WTC11 (cell line): Measurements from ENCODE around the gene MIP. TPM values are rescaled to one million over a fixed set of nuclear protein-coding genes. Genes with fewer than 3 reads are reported as not detected.
A peak's percentile ranks its signal among the peaks of the same experiment; 100 is the strongest.

Experiments used
- ATAC-seq: fragments of 200-7000 bp; cut with Tn5 transposase; 2 replicates; pipeline ENCODE4 v1.10.0; 2021; ENCODE audit warnings: mild to moderate bottlenecking, moderate library complexity
- CTCF ChIA-PET: fragments of 300-600 bp; sonication (Branson Sonifier 250); formaldehyde crosslinking; loops from one replicate; lab custom pipeline; 2021; ENCODE audit warnings: antibody characterized with exemption; lab: Charles Lee
- POLR2A ChIA-PET: fragments of 350-600 bp; sonication (Branson Sonifier 250); formaldehyde crosslinking; loops from one replicate; lab custom pipeline; 2021; ENCODE audit warnings: antibody characterized with exemption; lab: Charles Lee
- DNase-seq: peaks from one replicate; pipeline ENCODE4 v3.0.0; 2021; ENCODE audit warnings: low spot score
- H3K27ac Mint-ChIP-seq: 2 replicates; pipeline ENCODE4 v1.8.0; 2021; ENCODE audit warnings: mixed read lengths
- H3K27me3 Mint-ChIP-seq: 2 replicates; pipeline ENCODE4 v1.8.0; 2021; ENCODE audit warnings: low read depth, mild to moderate bottlenecking, moderate library complexity, mixed read lengths
- H3K36me3 Mint-ChIP-seq: 2 replicates; pipeline ENCODE4 v1.8.0; 2021; ENCODE audit warnings: mixed read lengths
- H3K4me1 Mint-ChIP-seq: 2 replicates; pipeline ENCODE4 v1.8.0; 2022; ENCODE audit warnings: mixed read lengths
- H3K4me3 Mint-ChIP-seq: 2 replicates; pipeline ENCODE4 v1.8.0; 2021; ENCODE audit warnings: mild to moderate bottlenecking, moderate library complexity, mixed read lengths
- H3K9me3 Mint-ChIP-seq: 2 replicates; pipeline ENCODE4 v1.8.0; 2021; ENCODE audit warnings: mixed read lengths
- AFF4 ChIP-seq: sonication (generic); formaldehyde crosslinking; IDR thresholded peaks from 2 replicates; pipeline ENCODE4 v1.8.1; 2023; ENCODE audit warnings: mild to moderate bottlenecking, missing genetic modification reagents, borderline replicate concordance
- ARID4B ChIP-seq: sonication (generic); formaldehyde crosslinking; IDR thresholded peaks from 2 replicates; pipeline ENCODE4 v1.8.0; 2023; ENCODE audit warnings: missing genetic modification reagents, mild to moderate bottlenecking, borderline replicate concordance
- FOXK1 ChIP-seq: sonication (generic); formaldehyde crosslinking; IDR thresholded peaks from 2 replicates; pipeline ENCODE4 v1.8.0; 2022; ENCODE audit warnings: mild to moderate bottlenecking, moderate library complexity, missing genetic modification reagents
- FOXP1 ChIP-seq: sonication (generic); formaldehyde crosslinking; IDR thresholded peaks from 2 replicates; pipeline ENCODE4 v1.8.0; 2022; ENCODE audit warnings: missing genetic modification reagents, mild to moderate bottlenecking, moderate library complexity, borderline replicate concordance
- FOXP4 ChIP-seq: sonication (generic); formaldehyde crosslinking; IDR thresholded peaks from 2 replicates; pipeline ENCODE4 v1.8.0; 2022; ENCODE audit warnings: mild to moderate bottlenecking, missing genetic modification reagents
- PRDM15 ChIP-seq: sonication (generic); formaldehyde crosslinking; IDR thresholded peaks from 2 replicates; pipeline ENCODE4 v1.8.0; 2022; ENCODE audit warnings: missing genetic modification reagents
- RORB ChIP-seq: fragments of 250-450 bp; sonication (Bioruptor Pico); IDR thresholded peaks from 2 replicates; pipeline ENCODE4 v1.9.0; 2021; ENCODE audit warnings: mild to moderate bottlenecking
- TCF7 ChIP-seq: sonication (generic); formaldehyde crosslinking; IDR thresholded peaks from 2 replicates; pipeline ENCODE4 v1.8.0; 2022; ENCODE audit warnings: mild to moderate bottlenecking, low read depth, missing genetic modification reagents, moderate library complexity
- USF1 ChIP-seq: sonication (generic); formaldehyde crosslinking; IDR thresholded peaks from 2 replicates; pipeline ENCODE4 v1.8.0; 2022; ENCODE audit warnings: mild to moderate bottlenecking, missing genetic modification reagents
- ZBTB43 ChIP-seq: sonication (generic); formaldehyde crosslinking; IDR thresholded peaks from 2 replicates; pipeline ENCODE4 v1.8.1; 2023; ENCODE audit warnings: mild to moderate bottlenecking, missing genetic modification reagents
- ZMAT4 ChIP-seq: fragments of 250-450 bp; sonication (Bioruptor Pico); IDR thresholded peaks from 2 replicates; pipeline ENCODE4 v1.9.0; 2021; ENCODE audit warnings: mild to moderate bottlenecking
- ZNF317 ChIP-seq: sonication (generic); formaldehyde crosslinking; IDR thresholded peaks from 2 replicates; pipeline ENCODE4 v1.8.1; 2023; ENCODE audit warnings: low read depth, mild to moderate bottlenecking, moderate library complexity, missing genetic modification reagents, borderline replicate concordance
- ZNF396 ChIP-seq: fragments of 250-450 bp; sonication (Bioruptor Pico); IDR thresholded peaks from 2 replicates; pipeline ENCODE4 v1.8.0; 2021; ENCODE audit warnings: mild to moderate bottlenecking, moderate library complexity, borderline replicate concordance
- ZNF512 ChIP-seq: sonication (generic); formaldehyde crosslinking; IDR thresholded peaks from 2 replicates; pipeline ENCODE4 v1.8.1; 2022; ENCODE audit warnings: missing genetic modification reagents, borderline replicate concordance
- ZNF671 ChIP-seq: fragments of 250-450 bp; sonication (Bioruptor Pico); IDR thresholded peaks from 2 replicates; pipeline ENCODE4 v1.8.0; 2021; ENCODE audit warnings: mild to moderate bottlenecking
- total RNA-seq: library from RNA; stranded (reverse); gene quantifications from 3 replicates; pipeline ENCODE4 v1.2.3, GENCODE V29; 2021

The MIP gene
- total RNA-seq, 1 experiment from 2014 or later = not detected

- TF ChIP-seq PRDM15 (CRISPR knock-in tag) (no peak), ARID4B (CRISPR knock-in tag) (0 out of 2 replicates have a peak, but pooled peaks have one; percentile 28), FOXP4 (CRISPR knock-in tag) (peak; percentile 44; the same call in 1 of the 2 replicates), ZNF512 (CRISPR knock-in tag) (no peak), TCF7 (peak; percentile 57; the same call in 1 of the 2 replicates), ZMAT4 (no peak), USF1 (CRISPR knock-in tag) (peak; percentile 65; the same call in 1 of the 2 replicates), ZNF317 (CRISPR knock-in tag) (no peak), FOXP1 (CRISPR knock-in tag) (peak; percentile 83; the same call in 1 of the 2 replicates), ZNF671 (CRISPR knock-in tag) (no peak)
These were observed 33.1 kb upstream of the MIP start (continued) for GRCh38 chr12:56487448-56488040.

- CTCF ChIA-PET = no interaction called here
- DNase-seq (no peak), ATAC-seq (no peak)
- peaks cover 63% of the 10 kb centered on the region for H3K27me3 Mint-ChIP-seq
- peaks cover 11% of the 10 kb centered on the region for H3K9me3 Mint-ChIP-seq
- no peak overlapping the region for H3K27ac Mint-ChIP-seq
- H3K36me3 Mint-ChIP-seq = no peaks in the 10 kb centered on the region; the same call in 1 of the 2 replicates
- peaks cover 16% of the 10 kb centered on the region for H3K4me1 Mint-ChIP-seq
- H3K4me3 Mint-ChIP-seq = peak overlapping the region; percentile 94
- POLR2A ChIA-PET = no interaction called here
- TF ChIP-seq FOXK1 (no peak), RORB (no peak), ZBTB43 (no peak), AFF4 (CRISPR knock-in tag) (no peak), ZNF396 (CRISPR knock-in tag) (no peak), FOXP1 (CRISPR knock-in tag) (no peak), USF1 (CRISPR knock-in tag) (no peak)
These were observed 32.2 kb upstream of the MIP start for GRCh38 chr12:56486694-56487093.
